ENCODE measurements around the gene RGSL1. TPM values are rescaled to one million over a fixed set of nuclear protein-coding genes. Genes with fewer than 3 reads are reported as not detected.

Gene RGSL1
- total RNA-seq, 120 experiments from 2014 or later, result 0.06 to 0.38 (median 0.23) TPM; not detected in 117

Other genes with a start within 250 kb of the RGSL1 start
- 1,000 to 10,000 TPM; 1,265 to 6,769 (median 2,230) TPM for gene GLUL, start 58.4 kb upstream of the RGSL1 start, total RNA-seq
- gene TEDDM1, start 49.5 kb upstream of the RGSL1 start, total RNA-seq, result not detected
- 10 to 100 TPM in 1 of 120 experiments, 1 to 10 TPM in 119; 3.9 to 10.1 (median 7.3) TPM for gene RNASEL, start 139.1 kb downstream of the RGSL1 start, total RNA-seq
- 10 to 100 TPM in 14 of 120 experiments, 1 to 10 TPM in 106; 1.0 to 20.8 (median 3.8) TPM for gene RGS16, start 154.2 kb downstream of the RGSL1 start, total RNA-seq
- 10 to 100 TPM in 15 of 120 experiments, 1 to 10 TPM in 105; 1.5 to 18.1 (median 5.5) TPM for gene RGS8, start 234.4 kb downstream of the RGSL1 start, total RNA-seq